Coronary artery (tissue), 2 donors: ENCODE results near the gene CD226.

Experiments used
- DNase-seq: peaks from one replicate; pipeline ENCODE4 v3.0.0-alpha.2; 2017; ENCODE audit warnings: low spot score
- H3K27ac ChIP-seq, 2 donors: fragments of 200-600 bp; sonication (generic); one replicate each; pipeline ENCODE4 v1.5.1; 2016 to 2019
- H3K4me3 ChIP-seq: fragments of 200-600 bp; sonication (generic); 2 replicates; pipeline ENCODE4 v1.5.1; 2016; ENCODE audit warnings: mild to moderate bottlenecking, moderate library complexity
- CTCF ChIP-seq: fragments of 200-600 bp; sonication (generic); IDR thresholded peaks from one replicate; pipeline ENCODE4 v1.5.1; 2019; ENCODE audit warnings: antibody characterized with exemption

CD226 gene

GRCh38 chr18:69956665-69957620, 9.3 kb upstream of the CD226 start:
- no peak for DNase-seq
- Histone ChIP-seq H3K27ac (no peak overlapping the region), H3K4me3 (no peak overlapping the region)
- TF ChIP-seq CTCF = no peak

- no peak for TF ChIP-seq CTCF
- H3K27ac ChIP-seq = no peak overlapping the region
- DNase-seq = no peak
- H3K4me3 ChIP-seq = no peak overlapping the region
These were observed 8.4 kb upstream of the CD226 start for GRCh38 chr18:69956057-69956456.

- Histone ChIP-seq H3K4me3 (no peak overlapping the region), H3K27ac (no peak overlapping the region)
- no peak for TF ChIP-seq CTCF
- DNase-seq = no peak
These were observed 7.2 kb upstream of the CD226 start for GRCh38 chr18:69954719-69955480.

- no peak overlapping the region for H3K4me3 ChIP-seq
- no peak for DNase-seq
- no peak overlapping the region for H3K27ac ChIP-seq
- no peak for TF ChIP-seq CTCF
These were observed 5.5 kb upstream of the CD226 start for GRCh38 chr18:69953191-69953590.

- TF ChIP-seq CTCF = no peak
- Histone ChIP-seq H3K4me3 (no peak overlapping the region), H3K27ac (no peak overlapping the region)
- DNase-seq = no peak
These were observed 3.5 kb upstream of the CD226 start for GRCh38 chr18:69951182-69951581.

- Histone ChIP-seq H3K4me3 (peak overlapping the region; percentile 28), H3K27ac (no peak overlapping the region)
- no peak for DNase-seq
- TF ChIP-seq CTCF = no peak
These were observed 1.9 kb upstream of the CD226 start for GRCh38 chr18:69949538-69949936.
